GM13976 (cell line): Measurements from ENCODE around the gene MRPL52.

Experiments
- DNase-seq: peaks from one replicate; pipeline ENCODE4 v3.0.0; 2012; ENCODE audit warnings: low spot score
- in situ Hi-C: fragments of 300-500 bp; cut with MboI; formaldehyde crosslinking; loops from one replicate; pipeline ENCODE4 v1.12.0; 2022; ENCODE audit warnings: low sequenced_read_pairs, mixed read lengths, inconsistent platforms; ENCODE audit not compliant: unreplicated experiment
- TF ChIP-seq, protein P1 (sequence below): IDR thresholded peaks from 2 replicates; pipeline ENCODE4 v1.5.1; 2012; ENCODE audit warnings: borderline replicate concordance, mild to moderate bottlenecking; ENCODE audit not compliant: insufficient read depth; ENCODE audit errors: extremely low read depth, missing control alignments, control extremely low read depth

MRPL52 gene

DNA sequence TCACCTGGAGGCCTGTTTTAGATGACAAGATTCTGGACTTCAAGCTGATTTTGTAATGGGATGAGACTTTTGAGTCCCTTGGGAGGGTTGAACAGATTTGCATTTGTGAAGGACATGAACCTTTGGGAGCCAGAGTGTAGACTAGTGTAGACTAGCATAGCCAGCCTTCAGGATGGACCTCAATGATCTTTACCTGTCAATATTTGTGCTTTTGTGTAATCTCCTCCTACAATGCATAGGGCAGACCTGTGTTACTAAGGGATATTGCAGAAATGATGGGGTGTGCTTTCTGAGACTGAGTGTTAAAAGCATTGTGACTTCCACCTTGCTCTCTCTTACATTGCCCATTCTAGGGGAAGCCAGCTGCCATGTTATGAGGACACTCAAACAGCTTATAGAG, 32.0 kb downstream of the MRPL52 start:
- TF ChIP-seq, protein P1, sequence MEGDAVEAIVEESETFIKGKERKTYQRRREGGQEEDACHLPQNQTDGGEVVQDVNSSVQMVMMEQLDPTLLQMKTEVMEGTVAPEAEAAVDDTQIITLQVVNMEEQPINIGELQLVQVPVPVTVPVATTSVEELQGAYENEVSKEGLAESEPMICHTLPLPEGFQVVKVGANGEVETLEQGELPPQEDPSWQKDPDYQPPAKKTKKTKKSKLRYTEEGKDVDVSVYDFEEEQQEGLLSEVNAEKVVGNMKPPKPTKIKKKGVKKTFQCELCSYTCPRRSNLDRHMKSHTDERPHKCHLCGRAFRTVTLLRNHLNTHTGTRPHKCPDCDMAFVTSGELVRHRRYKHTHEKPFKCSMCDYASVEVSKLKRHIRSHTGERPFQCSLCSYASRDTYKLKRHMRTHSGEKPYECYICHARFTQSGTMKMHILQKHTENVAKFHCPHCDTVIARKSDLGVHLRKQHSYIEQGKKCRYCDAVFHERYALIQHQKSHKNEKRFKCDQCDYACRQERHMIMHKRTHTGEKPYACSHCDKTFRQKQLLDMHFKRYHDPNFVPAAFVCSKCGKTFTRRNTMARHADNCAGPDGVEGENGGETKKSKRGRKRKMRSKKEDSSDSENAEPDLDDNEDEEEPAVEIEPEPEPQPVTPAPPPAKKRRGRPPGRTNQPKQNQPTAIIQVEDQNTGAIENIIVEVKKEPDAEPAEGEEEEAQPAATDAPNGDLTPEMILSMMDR, result no peak
- DNase-seq, result no peak
- in situ Hi-C loops, result no loop called here

DNA sequence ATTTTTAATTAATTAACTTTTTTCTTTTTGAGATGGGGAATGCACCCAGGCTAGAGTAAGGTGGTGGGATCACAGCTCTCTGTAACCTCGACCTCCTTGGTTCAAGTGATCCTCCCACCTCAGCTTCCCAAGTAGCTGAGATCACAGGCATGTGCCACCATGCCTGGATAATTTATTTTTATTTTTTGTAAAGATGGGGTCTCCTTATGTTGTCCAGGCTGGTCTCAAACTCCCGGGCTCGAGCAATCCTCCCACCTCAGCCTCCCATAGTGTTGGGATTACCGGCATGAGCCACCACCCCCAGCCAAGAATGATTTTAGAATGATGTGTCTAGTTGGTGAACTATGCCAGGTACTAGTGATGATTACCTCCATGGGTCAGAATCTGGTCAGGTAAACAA, 35.3 kb downstream of the MRPL52 start:
- in situ Hi-C loops, result no loop called here
- DNase-seq, result no peak
- TF ChIP-seq, protein P1, result no peak

DNA sequence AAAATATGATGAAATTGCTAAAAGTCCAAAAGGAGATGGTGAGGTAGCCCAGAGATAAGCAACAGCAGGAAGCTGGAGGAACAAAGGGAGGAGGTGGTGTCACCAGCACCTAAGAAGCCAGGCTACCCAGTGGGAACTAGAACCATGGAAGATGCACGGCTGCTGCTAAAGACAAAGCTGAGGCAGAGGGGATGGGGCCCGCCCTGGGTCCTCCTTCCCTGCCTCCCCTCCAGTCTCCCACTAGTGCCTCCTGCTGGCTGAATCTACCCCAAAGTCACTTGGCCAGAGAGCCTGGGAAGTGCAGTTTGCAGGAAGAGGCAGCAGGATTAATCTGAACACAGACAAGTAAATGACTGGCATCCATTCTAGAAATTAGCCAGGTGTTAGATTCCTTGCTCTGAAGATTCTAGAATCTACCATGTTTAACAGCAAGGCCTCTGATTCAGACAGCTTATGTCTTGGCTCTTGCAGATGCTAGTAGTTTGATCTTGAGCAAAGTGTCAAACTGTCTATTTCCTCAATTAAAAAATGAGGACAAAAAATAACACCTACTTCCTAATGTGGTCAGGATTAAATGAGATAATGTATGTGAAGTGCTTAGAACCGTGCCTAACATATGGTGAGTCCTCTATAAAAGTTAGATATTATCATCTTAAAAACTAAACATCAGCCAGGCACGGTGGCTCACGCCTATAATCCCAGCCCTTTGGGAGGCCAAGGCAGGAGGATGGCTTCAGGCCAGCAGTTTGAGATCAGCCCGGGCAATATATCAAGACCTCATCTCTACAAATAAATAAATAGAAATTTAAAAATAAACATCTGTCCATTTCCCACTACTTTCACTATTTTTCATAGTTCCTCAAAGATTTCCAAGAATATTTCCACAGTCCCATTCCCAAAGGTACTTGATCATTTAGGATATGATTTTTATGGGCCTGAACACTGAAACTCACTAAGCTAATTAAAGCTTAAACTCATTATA, 36.0 kb downstream of the MRPL52 start:
- TF ChIP-seq, protein P1, result no peak
- in situ Hi-C loops, result no loop called here
- DNase-seq, result no peak

DNA sequence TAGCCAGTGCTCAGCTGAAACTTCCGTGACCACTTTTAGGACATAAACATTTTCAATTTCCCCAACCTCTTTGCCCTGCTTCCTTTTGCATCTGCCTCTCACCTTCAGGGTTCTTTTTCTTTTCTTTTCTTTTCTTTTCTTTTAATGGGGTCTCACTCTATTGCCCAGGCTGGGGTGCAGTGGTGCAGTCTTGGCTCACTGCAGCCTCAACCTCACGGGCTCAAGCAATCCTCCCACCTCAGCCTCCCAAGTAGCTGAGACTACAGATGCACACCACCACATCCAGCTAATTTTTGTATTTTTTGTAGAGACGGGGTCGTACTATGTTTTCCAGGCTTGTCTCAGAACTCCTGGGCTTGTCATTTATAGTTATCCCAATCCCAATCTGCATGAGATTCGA, 37.2 kb downstream of the MRPL52 start:
- in situ Hi-C loops, result no loop called here
- TF ChIP-seq, protein P1, result no peak

DNA sequence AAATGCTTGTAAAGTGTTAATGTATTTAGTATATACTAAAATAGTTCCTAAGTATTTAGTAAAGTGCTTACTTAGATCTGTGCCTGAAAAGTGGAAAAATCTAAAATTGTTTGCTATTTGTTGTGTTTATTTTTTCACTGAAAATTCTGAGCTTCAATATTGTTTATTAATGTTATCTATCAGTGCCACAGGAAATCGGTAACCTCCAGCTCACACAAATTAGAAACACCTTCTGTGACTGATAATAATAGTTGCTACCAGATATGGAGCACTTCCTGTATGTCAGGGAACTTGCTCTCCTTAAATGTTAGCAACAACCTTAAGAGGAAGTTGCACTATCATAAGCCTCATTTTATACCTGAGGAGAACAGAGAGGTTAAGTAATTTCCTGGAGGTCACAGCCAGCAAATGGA, 41.1 kb downstream of the MRPL52 start:
- in situ Hi-C loops, result no loop called here
- TF ChIP-seq, protein P1, result no peak
- no peak for DNase-seq

More for the DNA sequence above, 37.2 kb downstream of the MRPL52 start:
- DNase-seq, result no peak

DNA sequence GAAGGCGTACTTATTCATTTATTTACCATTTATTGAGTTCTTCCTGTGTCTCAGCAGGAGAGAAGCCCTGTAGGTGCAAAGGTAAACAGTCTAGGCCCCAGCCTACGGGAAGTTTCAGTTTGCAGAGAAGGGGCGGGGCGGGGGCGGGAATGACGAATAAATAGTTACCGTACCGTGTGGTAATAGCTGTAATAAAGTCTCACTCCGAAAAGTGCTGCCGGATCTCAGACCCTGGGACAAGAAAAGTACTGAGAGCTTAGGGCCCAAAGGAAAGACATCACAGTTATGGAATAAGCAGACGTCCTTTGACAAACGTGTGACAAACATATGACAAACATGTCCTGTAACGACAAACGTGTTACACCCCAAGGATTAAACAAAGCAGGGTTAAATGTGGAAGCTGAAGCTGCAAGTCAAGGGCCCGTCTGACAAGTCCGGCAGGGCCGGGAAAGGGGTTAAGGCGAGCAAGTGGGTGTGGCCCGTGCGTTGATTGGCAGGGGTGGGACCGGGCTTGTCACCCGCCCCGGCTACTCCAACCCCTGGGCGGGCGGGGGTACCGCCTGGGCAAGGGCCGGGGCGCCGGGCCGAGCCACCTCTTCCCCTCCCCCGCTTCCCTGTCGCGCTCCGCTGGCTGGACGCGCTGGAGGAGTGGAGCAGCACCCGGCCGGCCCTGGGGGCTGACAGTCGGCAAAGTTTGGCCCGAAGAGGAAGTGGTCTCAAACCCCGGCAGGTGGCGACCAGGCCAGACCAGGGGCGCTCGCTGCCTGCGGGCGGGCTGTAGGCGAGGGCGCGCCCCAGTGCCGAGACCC, 41.7 kb downstream of the MRPL52 start, which contains the start of gene LRP10:
Gene LRP10 (plus strand): TSS at position 517 of the 809 bp plus-strand sequence. CDS start 564 bp downstream, outside the sequence.
- in situ Hi-C loops, result no loop called here
- DNase-seq, result peak; percentile 89
- TF ChIP-seq, protein P1, result no peak
